ENCODE results near the gene AHI1.
"Not testable (repeated sequence)": the region's sequence is repeated elsewhere in the genome, so short reads cannot be mapped to it uniquely, and the experiment has no call there.

DNA sequence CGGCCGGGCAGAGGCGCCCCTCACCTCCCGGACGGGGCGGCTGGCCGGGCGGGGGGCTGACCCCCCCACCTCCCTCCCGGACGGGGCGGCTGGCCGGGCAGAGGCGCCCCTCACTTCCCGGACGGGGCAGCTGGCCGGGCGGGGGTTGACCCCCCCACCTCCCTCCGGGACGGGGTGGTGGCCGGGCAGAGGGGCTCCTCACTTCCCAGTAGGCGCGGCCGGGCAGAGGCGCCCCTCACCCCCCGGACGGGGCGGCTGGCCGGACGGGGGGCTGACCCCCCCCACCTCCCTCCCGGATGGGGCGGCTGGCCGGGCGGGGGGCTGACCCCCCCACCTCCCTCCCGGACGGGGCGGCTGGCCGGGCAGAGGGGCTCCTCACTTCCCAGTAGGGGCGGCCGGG is 133.9 kb downstream of the AHI1 start:
- TF ChIP-seq, protein P1, sequence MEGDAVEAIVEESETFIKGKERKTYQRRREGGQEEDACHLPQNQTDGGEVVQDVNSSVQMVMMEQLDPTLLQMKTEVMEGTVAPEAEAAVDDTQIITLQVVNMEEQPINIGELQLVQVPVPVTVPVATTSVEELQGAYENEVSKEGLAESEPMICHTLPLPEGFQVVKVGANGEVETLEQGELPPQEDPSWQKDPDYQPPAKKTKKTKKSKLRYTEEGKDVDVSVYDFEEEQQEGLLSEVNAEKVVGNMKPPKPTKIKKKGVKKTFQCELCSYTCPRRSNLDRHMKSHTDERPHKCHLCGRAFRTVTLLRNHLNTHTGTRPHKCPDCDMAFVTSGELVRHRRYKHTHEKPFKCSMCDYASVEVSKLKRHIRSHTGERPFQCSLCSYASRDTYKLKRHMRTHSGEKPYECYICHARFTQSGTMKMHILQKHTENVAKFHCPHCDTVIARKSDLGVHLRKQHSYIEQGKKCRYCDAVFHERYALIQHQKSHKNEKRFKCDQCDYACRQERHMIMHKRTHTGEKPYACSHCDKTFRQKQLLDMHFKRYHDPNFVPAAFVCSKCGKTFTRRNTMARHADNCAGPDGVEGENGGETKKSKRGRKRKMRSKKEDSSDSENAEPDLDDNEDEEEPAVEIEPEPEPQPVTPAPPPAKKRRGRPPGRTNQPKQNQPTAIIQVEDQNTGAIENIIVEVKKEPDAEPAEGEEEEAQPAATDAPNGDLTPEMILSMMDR (IDR thresholded peaks at IDR 0.05; ENCODE audit: low read length): not testable (repeated sequence)
- not testable (repeated sequence) for TF ChIP-seq EZH2phosphoT487 (IDR thresholded peaks at IDR 0.05; ENCODE audit: low read length)
